ENCODE results near the gene AGPAT2. TPM values are rescaled to one million over a fixed set of nuclear protein-coding genes. Genes with fewer than 3 reads are reported as not detected.
"Not testable (repeated sequence)": the region's sequence is repeated elsewhere in the genome, so short reads cannot be mapped to it uniquely, and the experiment has no call there.

The AGPAT2 gene
- polyA plus RNA-seq, 3 donors = 31.5 to 51.9 (median 50.0) TPM

DNA sequence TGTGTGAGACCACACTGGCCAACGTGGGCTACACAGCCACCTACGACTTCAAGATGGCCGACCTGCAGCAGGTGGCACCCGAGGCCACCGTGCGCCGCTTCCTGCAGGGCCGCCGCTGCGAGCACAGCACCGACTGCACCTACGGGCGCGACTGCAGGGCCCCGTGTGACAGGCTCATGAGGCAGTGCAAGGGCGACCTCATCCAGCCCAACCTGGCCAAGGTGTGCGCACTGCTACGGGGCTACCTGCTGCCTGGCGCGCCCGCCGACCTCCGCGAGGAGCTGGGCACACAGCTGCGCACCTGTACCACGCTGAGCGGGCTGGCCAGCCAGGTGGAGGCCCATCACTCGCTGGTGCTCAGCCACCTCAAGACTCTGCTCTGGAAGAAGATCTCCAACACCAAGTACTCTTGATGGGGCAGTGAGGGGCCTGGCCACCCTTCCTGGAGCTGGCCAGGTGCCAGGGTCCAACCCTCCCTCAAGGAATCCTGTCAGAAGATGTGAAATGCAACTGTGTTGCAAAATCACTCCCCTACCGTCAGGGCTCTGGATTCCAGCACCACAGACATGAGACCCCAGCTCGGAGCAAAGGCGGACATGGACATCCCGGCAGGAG is 36.2 kb upstream of the AGPAT2 start:
- DNase-seq (ENCODE audit: extremely low read depth in 1 of 11, low read depth in 9 of 11, low spot score in 4 of 11) = no peak

DNA sequence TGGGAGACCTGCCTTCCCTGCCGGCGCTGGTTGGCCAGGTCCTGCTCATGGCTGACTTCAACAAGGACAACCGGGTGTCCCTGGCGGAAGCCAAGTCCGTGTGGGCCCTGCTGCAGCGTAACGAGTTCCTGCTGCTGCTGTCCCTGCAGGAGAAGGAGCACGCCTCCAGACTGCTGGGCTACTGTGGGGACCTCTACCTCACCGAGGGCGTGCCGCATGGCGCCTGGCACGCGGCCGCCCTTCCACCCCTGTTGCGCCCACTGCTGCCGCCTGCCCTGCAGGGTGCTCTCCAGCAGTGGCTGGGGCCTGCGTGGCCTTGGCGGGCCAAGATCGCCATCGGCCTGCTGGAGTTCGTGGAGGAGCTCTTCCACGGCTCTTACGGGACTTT is 35.7 kb upstream of the AGPAT2 start:
- no peak for DNase-seq (ENCODE audit: extremely low read depth in 1 of 11, low read depth in 9 of 11, low spot score in 4 of 11)

DNA sequence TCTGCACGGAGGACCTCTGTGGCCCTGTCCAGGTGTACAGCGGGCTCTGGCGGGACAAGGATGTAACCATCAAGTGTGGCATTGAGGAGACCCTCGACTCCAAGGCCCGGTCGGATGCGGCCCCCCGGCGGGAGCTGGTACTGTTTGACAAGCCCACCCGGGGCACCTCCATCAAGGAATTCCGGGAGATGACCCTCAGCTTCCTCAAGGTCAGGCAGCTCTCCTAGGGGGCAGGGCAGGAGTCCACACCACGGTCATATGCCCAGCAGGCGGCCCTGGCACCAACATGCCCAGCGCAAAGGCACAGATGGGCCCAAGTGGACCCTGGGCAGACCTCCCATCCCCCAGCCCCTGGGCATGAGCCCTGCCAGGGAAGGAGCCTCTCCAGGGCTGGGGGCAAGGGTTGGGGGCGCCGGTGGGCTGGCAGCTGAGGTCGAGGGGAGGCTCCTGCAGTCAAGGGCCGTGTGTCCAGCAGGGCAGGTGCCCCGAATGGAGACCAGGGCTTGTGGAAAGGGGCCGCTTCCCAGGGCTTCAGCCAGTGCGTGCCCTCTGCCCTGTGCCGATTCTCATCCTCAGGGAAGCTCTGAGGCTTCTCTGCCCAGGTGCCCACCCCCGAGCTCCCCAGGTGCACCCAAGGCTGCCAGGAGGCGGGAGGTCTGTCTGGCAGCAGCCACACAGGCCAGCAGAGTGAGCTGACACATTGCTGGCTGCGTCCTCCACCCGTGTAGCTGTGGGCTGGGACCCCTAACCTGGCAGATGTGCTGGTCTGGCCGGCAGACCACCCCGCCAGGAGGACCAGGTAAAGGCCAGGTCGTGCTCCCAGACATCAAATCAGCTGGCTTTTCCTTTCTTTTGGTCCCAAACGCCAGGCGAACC is 35.1 kb upstream of the AGPAT2 start:
- no peak for DNase-seq (ENCODE audit: extremely low read depth in 1 of 11, low read depth in 9 of 11, low spot score in 4 of 11)

DNA sequence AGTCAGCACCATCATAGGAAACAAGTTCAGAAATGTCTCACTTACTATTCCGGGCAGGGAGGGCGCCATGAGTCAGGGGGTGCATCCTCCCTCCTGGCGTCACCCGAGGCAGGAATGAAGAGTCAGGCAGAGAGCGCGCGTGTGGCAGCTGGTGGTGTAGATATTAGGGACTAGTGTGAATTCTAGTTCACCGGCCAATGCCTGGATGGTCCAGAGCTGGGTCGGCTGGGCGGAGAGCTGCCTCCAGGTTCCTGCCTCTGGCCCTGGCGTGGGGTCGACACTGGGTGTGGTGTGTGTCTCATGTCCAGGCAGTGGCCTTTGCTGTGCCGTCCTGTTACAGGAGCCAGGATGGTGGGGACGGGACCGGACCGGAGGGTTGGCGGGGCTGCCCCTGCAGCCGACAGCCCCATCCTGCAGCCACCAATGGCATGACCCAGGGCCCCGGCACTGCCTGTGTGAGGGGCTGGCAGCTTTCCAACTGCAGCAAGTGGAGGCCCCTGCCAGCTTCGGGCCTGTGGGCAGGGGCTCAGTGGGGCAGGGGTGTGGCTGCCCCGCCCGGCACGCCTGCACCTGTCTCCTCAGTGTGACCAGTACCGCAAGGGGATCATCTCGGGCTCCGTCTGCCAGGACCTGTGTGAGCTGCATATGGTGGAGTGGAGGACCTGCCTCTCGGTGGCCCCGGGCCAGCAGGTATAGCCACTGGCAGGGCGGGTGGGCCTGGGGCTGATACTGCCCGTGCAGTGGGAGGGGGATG is 34.3 kb upstream of the AGPAT2 start:
- DNase-seq (ENCODE audit: extremely low read depth in 1 of 11, low read depth in 9 of 11, low spot score in 4 of 11) = no peak

DNA sequence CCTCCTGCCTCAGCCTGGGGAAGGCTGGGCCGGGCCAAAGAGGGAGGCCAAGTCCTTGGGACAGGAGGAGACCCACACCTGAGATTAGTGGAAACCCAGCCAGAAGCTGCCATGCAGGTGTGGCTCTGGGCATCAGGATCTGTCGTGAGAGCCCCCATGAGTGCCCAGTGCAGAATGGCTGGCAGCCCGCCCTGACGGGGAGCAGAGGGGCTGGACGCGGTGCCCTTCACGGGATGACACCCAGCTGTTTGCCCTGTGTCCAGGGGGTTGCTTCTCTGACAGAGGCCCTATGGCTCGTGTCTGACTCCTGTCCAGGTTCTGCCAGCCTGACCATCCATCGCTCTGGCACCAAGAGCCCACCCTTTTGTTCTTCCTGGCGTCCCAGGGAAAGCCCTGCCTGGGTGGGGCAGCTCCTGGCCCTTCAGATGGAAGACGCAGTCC is 33.7 kb upstream of the AGPAT2 start:
- DNase-seq (ENCODE audit: extremely low read depth in 1 of 11, low read depth in 9 of 11, low spot score in 4 of 11) = no peak

DNA sequence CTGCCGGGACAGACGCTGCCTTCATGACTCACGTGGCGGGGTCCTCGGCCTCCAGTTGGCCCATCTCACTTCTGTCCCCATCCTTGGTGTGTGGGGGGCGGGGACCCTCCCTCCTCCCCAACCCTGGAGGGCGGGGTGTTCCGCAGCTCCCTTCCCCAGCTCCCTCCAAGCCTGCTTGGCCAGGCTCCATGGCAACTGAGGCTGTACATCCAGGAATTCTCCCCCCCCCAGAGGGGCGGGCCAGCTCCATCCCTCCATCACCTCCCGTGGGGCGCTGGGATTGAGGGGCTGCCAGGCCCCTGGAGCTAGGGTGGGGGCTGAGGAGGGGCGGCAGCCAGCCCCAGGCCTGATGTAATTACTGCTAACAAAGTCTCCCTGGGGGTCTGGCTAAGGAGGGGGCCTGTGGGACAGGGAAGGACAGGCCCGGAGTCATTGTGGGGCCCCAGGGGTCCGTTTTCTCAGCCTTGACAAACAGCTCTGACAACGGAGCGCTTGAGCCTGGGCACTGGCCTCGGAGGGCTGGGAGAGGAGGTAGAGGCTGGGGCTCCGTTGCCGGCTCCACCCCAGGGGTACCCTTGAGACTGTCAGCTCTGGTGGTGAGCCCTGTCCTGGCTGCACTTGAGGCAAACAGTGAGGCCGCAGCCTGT is 33.1 kb upstream of the AGPAT2 start:
- no peak for DNase-seq (ENCODE audit: extremely low read depth in 1 of 11, low read depth in 9 of 11, low spot score in 4 of 11)

DNA sequence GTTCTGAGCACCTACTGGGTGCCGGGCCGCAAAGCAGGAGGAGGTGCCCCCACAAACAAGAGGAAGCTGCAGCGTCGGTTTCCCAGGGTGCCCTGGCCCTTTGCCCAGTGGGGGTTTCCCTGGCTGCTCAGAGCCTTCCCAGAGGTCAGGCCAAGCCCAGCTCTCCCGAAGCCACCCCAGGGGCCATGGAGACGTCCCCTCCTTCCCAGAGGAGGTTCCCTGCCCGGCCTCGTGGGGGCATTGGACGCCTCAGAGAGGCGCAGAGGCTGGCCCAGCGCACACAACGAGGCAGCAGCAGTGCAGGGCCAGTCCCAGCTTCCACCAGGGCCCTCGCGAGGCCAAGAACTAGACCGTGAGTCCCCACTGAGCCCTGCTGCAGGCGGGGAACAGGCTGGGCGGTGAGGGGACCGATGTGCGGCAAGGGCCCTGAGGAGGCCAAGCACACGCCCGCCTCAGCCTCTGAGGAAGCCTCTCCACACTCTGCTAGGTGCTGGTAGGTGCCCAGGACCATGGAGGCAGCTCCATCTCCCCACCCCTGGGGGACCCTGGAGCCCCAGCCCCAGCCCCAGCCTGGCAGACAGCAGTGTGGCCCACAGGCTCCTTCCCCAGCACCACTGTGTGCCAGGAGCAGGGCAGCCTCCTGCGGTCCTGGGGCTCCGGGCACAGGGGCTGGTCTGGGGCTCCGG is 32.1 kb upstream of the AGPAT2 start:
- DNase-seq (ENCODE audit: extremely low read depth in 1 of 11, low read depth in 9 of 11, low spot score in 4 of 11) = no peak

DNA sequence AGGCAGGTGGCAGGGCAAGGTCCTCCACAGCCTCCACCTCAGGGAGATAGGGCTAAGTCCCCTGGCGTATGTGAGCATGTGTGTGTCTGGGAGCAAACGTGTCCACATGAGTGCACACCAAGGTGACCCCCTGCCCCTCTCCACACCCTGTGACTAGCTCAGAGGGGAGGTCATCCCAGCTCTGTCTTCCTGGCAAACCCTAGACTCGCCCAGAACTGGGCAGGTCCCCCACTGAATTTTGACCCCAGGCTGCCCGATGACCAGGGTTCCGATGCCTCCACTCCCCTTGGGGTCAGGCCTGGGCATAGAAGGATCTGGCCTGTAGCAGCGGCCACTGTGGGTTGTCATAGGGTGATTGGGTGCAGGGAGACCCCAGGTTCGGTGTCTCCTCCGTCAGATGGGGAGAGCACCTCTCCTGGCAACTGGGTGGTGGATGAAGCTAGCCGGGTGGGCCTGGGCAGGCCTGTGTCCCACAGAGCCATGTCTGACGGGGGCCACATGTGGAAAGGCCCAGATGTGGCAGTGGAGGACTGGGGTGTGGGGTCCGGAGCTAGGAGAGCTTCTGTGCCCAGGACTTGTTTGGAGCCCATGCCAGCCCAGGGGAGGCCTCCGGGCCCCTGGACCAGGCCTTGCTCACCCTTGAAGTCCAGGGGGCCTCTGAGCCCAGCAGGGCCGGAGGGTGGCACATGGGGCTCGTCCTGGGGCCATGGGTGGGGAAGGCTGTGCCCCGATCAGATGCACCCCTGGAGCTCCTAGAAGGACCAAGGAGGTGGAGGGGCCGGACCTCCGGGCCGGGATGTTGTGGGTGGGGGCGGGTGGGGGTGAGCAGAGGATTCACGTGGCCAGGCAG is 31.3 kb upstream of the AGPAT2 start:
- no peak for DNase-seq (ENCODE audit: extremely low read depth in 1 of 11, low read depth in 9 of 11, low spot score in 4 of 11)

DNA sequence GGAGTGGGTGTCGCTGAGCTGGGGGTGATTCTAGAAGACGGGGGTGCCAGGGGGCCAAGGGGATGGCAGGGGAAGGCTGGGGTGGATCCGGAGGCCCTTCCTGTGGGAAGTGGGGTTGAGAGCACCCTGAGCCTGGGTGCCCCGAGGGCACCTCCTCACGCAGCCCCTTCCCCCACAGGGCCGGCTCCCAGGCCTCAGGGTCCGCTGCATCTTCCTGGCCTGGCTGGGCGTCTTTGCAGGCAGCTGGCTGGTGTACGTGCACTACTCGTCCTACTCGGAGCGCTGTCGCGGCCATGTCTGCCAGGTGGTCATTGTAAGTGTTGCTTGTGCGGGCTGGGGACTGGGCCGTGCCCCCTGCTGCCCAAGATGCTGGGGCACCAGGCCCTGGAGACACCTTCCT is 30.1 kb upstream of the AGPAT2 start:
- no peak for DNase-seq (ENCODE audit: extremely low read depth in 1 of 11, low read depth in 9 of 11, low spot score in 4 of 11)

DNA sequence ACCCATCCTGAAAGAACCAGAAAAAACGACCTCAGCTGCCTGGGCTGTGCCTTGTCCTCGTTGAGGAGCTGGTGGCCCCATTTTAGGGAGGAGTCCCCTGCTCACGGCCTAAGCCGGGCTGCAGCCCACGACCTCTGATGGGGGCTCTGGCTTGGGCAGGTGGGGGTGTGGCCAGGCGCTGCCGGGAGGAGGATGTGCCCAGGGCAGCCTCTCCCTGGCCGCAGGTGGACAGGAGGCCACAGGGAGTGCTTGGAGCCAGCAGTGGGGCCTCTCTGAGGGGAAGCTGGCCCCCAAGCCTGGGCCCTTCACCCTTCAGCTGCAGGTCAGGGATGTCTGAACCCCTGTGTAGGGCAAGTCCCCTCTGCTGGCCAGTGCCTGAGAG is 27.6 kb upstream of the AGPAT2 start:
- no peak for DNase-seq (ENCODE audit: extremely low read depth in 1 of 11, low read depth in 9 of 11, low spot score in 4 of 11)

DNA sequence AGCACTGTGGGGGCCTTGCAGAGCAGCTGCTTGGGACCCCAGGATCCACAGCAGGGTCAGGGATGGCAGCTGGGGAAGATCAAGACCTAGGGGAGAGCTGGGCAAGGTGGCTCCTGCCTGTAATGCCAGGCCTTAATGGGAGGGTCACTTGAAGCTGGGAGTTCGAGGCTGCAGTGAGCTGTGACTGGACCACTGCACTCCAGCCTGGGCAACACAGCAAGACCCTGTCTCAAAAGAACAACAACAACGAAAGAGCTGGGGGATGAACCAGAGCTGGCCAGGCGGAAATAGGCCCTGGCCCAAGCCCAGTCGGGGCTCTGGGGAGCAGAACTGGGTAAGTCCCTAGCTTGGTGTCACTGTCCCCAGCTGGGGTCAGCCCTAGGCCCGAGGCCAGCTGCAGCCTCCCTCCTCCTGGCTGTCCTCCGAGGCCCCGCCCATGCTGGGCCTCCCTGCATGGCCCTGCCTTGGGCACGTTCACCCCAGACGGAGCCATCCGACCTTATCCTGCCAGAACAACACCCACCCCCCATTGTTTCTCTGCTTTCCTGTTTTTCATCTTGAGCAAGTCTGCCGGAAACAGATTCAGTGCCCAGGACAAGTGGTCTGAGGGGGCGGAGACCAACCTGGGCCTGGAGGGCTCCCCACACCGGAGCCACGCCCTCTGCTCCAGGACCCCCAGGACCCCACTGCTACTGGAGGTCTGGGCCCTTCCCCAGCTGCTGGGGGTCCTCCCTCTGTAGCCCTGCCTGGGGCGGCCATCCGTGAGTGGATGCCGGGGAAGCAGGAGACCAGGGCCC is 27.0 kb upstream of the AGPAT2 start:
- DNase-seq (ENCODE audit: extremely low read depth in 1 of 11, low read depth in 9 of 11, low spot score in 4 of 11) = no peak

DNA sequence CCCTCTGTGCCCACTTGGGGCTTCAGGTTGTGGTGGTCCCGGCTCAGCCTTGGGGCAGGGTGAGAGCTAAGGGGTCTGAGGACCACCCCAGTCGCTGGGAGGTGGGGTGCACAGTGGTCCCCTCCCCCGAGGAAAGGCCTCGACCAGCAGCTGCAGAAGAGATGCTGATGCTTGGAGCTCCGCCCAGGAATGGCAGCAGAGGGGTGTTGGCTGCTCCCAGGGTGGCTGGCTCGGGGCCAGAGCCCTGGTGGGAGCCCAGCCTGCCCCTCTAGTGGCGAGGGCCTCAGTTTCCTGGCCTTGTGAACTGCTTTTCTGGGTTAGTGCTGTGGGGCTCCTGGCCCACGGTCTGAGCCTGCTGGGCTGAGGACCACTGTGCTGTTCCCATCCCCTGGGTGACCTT is 26.3 kb upstream of the AGPAT2 start:
- no peak for DNase-seq (ENCODE audit: extremely low read depth in 1 of 11, low read depth in 9 of 11, low spot score in 4 of 11)

DNA sequence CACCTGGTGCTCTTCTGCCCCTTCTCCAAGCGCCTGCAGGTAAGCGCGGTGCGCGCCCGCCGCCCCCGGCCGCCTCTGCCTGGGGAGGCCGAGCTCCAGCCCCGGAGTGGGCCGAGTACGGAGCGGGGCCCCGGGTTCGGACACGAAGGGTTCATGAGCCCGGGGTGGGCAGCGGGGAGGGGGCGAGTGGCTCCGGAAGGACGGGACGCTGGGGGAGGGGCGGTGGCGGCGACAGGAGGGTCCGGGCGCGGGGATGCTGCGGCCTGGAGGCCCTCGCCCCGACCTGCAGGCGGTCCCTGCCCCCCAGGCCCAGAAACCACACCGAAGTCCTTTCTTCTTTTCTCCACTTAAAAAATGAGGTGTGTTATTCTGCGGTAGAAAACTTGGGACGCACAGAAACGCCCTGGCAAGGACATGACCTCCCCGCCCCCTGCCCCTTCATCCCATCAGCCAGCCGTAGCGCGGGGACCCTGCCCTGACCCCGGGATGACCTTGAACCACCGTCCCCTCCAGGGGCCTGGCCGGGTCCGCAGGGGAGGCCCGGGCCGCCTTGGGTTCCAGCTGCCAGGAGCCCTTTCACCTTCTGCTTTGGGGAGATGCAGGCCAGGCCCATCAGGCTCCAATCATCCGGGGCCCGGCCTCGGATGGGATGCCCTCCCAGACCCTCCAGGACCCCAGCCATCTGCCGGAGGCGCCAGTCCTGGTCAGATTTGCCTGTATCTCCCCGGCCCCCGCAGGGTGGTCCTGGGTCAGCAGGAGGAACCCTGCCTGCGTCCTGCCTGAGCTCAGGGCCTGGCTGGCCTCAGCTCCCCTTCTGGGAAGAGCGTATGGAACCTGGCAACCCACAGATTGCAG is 25.7 kb upstream of the AGPAT2 start:
- no peak for DNase-seq (ENCODE audit: extremely low read depth in 1 of 11, low read depth in 9 of 11, low spot score in 4 of 11)

DNA sequence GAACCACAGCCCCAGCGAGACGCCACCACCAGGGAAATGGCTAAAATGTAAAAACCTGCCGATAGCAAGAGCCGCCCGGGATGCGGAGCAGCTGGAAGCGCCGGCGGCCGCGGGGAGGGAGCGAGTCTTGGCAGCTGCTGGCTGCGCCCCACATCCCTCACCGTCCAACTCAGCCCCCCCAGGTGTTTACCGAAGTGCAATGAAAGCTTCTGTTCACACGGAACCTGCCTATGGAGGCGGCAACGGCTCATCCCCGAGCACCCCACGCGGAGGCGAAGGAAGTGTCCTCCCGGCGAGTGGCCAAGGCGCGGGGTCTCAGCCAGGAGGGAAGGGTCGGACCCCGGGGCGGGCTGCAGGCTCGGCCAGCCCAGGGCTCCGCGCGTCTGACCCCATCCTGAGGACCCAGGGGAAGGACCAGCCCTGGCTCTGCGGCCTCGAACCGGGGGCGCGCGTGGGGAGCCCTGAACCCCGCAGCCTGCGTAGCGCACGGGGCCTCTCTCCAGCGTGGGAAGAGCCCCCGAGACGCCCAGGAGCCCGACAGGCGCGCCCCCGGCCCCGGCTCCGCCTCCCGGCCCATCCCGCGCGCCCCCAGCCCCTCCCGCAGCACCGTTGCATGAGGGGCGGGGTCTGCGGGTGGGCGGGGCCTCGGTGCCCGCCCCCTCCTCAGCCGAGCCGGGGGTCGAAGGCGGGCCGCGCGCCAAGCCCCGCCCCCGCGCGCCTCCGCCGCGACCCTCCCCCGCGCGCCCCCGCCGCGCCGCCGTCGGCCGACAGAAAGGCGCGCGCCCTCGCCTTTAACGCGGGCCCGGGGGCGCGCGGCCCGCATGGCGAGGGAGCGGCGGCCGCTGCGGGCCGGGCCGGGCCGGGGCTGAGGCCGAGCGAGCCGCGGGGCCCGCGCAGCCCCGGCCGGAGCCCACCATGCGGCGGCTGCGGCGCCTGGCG is 24.8 kb upstream of the AGPAT2 start, which contains the start of gene DIPK1B:
Gene DIPK1B (plus strand): TSS at position 822 of the 939 bp plus-strand sequence. CDS start 94 bp downstream, at position 916.
- DNase-seq (ENCODE audit: extremely low read depth in 1 of 11, low read depth in 9 of 11, low spot score in 4 of 11) = peak in 1 of 11 donors; percentile 60

DNA sequence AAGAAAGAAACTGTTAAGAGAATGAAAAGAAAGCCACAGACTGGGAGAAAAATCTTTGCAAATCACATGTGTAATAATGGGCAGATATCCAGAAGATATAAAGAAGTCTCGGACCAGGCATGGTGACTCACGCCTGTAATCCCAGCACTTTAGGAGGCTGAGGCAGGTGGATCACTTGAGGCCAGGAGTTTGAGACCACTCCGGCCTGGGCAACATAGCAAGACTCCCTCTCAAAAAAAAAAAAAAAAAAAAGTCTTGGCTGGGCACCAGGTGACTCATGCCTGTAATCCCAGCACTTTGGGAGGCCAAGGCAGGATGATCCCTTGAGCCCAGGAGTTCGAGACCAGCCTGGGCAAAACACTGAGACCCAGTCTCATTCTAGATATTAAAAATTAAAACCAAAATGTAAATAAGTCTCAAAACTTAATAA is 24.0 kb upstream of the AGPAT2 start:
- not testable (repeated sequence) for DNase-seq (ENCODE audit: extremely low read depth in 1 of 11, low read depth in 9 of 11, low spot score in 4 of 11)

All from renal cortex interstitium (tissue), 11 donors.